ENCODE measurements around the gene ALAD.
"Not testable (repeated sequence)": the region's sequence is repeated elsewhere in the genome, so short reads cannot be mapped to it uniquely, and the experiment has no call there.

Gene ALAD

GRCh38 chr9:113401027-113401792 is at the start of gene ALAD:
Gene ALAD, minus strand, starts transcription at chr9:113401284. Its CDS starts 7,725 bp downstream, at chr9:113393559.
- DNase-seq = peak; percentile 94

GRCh38 chr9:113449376-113449775 is 48.3 kb upstream of the ALAD start:
- DNase-seq = no peak

GRCh38 chr9:113446323-113446740 is 45.2 kb upstream of the ALAD start:
- no peak for DNase-seq

GRCh38 chr9:113444736-113445135 is 43.7 kb upstream of the ALAD start:
- DNase-seq = no peak

GRCh38 chr9:113437716-113438115 is 36.6 kb upstream of the ALAD start:
- not testable (repeated sequence) for DNase-seq

- DNase-seq = no peak
Observed at GRCh38 chr9:113436728-113437515, 35.8 kb upstream of the ALAD start.

GRCh38 chr9:113431191-113431590 is 30.1 kb upstream of the ALAD start:
- no peak for DNase-seq

GRCh38 chr9:113428062-113428615 is 27.1 kb upstream of the ALAD start:
- no peak for DNase-seq

- DNase-seq = no peak
Observed at GRCh38 chr9:113427629-113428028, 26.5 kb upstream of the ALAD start.

- peak; percentile 53 for DNase-seq
Observed at GRCh38 chr9:113426701-113427100, 25.6 kb upstream of the ALAD start.

- DNase-seq = no peak
Observed at GRCh38 chr9:113425072-113425471, 24.0 kb upstream of the ALAD start.

GRCh38 chr9:113421726-113422125 is 20.6 kb upstream of the ALAD start:
- no peak for DNase-seq

GRCh38 chr9:113417370-113417769 is 16.3 kb upstream of the ALAD start:
- no peak for DNase-seq

GRCh38 chr9:113416149-113416721 is 15.2 kb upstream of the ALAD start:
- DNase-seq = no peak

GRCh38 chr9:113410207-113410864 is 9.3 kb upstream of the ALAD start, which contains the start of the genes C9orf43 and POLE3:
Gene C9orf43, plus strand, starts transcription at chr9:113410747. Its CDS starts 2,747 bp downstream, at chr9:113413494.
Gene POLE3, minus strand, starts transcription at chr9:113410675. Its CDS starts 382 bp downstream, at chr9:113410293.
- peak; percentile 92 for DNase-seq

GRCh38 chr9:113409883-113410206 is 8.8 kb upstream of the ALAD start:
- DNase-seq = no peak

GRCh38 chr9:113409481-113409880 is 8.4 kb upstream of the ALAD start:
- DNase-seq = no peak

GRCh38 chr9:113406873-113407511 is 5.9 kb upstream of the ALAD start:
- DNase-seq = peak; percentile 13

- not testable (repeated sequence) for DNase-seq
Observed at GRCh38 chr9:113406353-113406752, 5.3 kb upstream of the ALAD start.

GRCh38 chr9:113403646-113404045 is 2.6 kb upstream of the ALAD start:
- no peak for DNase-seq

- DNase-seq = no peak
Observed at GRCh38 chr9:113399646-113400200, 1.4 kb downstream of the ALAD start.

GRCh38 chr9:113398796-113399195 is 2.3 kb downstream of the ALAD start:
- DNase-seq = peak; percentile 27

Data from NCI-H226 (cell line).